Dedifferentiated amniotic fluid mesenchymal stem cell (primary cell): ENCODE measurements around the gene LSAMP.
"Not testable (repeated sequence)": the region's sequence is repeated elsewhere in the genome, so short reads cannot be mapped to it uniquely, and the experiment has no call there.

Experiments used
- DNase-seq: peaks from one replicate; pipeline ENCODE4 v3.0.0-alpha.2; 2016; ENCODE audit errors: extremely low spot score

Gene LSAMP

GRCh38 chr3:115891006-115891636, 554.2 kb downstream of the LSAMP start:
- no peak for DNase-seq

GRCh38 chr3:115890579-115890978, 554.7 kb downstream of the LSAMP start:
- DNase-seq = no peak

GRCh38 chr3:115885621-115886020, 559.7 kb downstream of the LSAMP start:
- no peak for DNase-seq

- no peak for DNase-seq
Measured at GRCh38 chr3:115877615-115877899, 567.7 kb downstream of the LSAMP start.

GRCh38 chr3:115876876-115877614, 568.2 kb downstream of the LSAMP start:
- no peak for DNase-seq

GRCh38 chr3:115875460-115875859, 569.8 kb downstream of the LSAMP start:
- no peak for DNase-seq

- DNase-seq = no peak
Measured at GRCh38 chr3:115871735-115872134, 573.6 kb downstream of the LSAMP start.

DNA sequence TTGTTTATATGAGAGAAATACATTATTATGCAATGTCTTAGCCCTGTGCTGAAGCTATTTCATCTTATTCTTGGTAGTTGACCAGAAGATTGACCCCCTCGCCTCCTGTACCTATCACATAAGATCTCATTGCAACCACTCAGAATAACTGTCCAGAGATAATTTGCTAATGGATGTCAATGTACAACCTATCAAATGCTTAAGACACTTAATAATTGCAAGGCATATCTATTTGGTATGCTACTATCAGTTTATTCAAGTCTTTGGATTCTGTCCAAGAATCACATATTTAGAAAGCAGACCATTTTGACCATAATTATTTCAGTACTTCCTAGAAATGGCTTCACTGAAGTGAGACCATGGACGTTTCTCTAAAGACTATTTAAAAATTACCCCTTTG, 580.4 kb downstream of the LSAMP start:
- DNase-seq = no peak

DNA sequence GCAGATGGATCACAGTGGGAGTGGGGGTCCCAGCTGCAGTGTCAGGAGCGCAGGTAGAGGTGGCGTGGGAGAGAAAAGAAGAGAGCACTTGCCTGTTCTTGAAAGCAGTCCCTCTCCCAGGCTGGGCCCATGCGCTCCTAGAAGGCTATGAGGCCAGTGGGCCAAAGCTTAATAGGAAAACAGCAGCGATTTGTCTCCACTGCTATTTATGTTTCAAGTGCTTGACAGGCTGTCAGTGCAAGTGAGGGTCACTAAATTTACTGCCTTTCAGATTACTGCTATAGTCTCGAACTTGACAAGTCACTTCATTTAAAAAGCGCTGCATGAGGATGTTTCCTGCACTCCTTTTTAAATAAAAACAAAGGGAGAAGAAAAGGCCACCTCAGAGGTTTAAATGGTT, 582.4 kb downstream of the LSAMP start:
- DNase-seq = no peak

DNA sequence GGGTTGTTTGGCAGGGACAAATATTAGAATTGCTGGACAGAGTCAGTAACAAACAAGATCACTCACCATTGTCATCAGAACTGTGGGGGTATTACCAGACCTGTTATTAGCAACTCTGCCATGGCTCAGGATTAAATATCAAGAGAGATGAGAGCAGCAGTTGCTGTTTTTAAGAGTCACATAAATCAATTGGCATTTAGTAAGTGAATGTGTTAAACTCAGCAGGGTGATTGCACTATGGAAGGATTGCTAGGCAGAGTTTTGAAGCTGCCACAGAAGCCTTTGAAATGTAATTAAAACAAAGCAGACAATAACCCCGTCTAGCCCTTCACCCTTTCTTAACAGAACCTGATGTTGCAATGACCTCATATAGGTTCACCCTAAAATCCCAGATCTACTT, 583.2 kb downstream of the LSAMP start:
- DNase-seq = no peak

GRCh38 chr3:115861166-115861733, 584.0 kb downstream of the LSAMP start:
- no peak for DNase-seq

GRCh38 chr3:115860766-115861165, 584.5 kb downstream of the LSAMP start:
- DNase-seq = no peak

GRCh38 chr3:115859002-115859807, 586.1 kb downstream of the LSAMP start:
- no peak for DNase-seq

DNA sequence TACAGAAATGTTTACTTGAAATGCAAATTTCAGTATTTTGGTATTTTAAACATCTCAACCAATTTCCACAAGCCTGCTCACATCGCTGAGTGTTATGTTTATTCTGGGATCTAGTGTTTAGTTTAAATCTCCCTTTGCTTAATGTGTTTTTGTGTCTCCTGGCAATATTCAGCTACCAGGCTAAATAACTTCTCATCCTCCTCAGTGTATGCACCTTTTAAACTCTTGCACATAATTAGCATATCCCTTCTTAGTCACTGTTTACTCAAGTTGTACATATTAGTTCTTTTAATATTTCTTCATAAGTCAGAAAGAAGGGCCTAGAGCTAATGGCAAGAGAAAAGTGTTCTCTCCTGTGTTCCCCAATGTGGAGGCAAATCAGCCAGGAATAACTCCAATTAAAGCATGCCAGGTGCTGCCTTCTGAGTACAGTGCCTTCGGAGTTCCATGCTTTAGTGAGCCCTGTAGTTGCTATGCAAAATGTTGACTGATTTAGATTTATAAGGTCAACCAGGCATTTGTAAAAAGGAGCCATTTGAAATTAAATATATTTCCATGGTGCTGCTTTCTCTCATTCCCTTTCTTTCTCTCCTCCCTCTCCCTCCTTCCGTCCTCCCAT, 587.7 kb downstream of the LSAMP start:
- DNase-seq = no peak

GRCh38 chr3:115855911-115856310, 589.4 kb downstream of the LSAMP start:
- DNase-seq = no peak

GRCh38 chr3:115853104-115853503, 592.2 kb downstream of the LSAMP start:
- no peak for DNase-seq

GRCh38 chr3:115852278-115852677, 593.0 kb downstream of the LSAMP start:
- DNase-seq = no peak

DNA sequence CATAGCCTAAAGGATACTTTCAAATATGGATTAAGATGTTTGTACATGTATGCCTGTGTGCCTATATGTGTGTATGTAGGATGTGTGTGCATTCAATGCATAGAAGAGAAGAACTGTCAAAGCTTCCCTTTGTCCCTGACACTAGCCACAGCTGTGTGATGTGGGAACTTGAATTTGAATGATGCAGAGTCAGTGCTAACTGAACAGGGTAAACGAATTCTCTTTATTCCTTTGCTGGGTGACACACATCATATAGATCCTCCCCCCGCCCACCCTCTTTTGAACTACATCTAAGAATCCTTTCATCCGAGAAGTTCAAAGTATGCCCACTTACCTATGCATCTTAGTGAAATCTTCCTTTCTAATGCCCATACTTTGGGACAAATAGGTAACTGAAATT, 593.7 kb downstream of the LSAMP start:
- DNase-seq = no peak

DNA sequence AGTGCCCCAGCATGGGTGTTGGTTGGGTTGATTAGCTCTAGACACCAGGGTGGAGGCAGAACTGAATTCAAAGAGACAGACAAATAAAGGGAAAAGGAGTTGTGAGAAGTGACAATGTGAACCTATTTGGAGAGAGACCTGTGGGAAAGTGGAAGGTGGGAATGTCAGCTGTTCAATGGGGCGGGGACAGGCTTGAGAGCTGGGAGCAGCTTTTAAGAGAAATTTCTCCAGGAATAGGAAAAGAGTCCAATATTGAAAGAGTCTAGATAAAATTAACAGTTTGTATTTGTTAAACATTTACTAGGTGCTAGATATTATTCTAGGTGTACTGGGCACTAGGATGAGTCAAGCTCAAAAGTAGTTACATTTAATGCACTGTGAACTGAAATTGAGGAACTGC, 596.6 kb downstream of the LSAMP start:
- no peak for DNase-seq

- no peak for DNase-seq
Measured at GRCh38 chr3:115845986-115846385, 599.3 kb downstream of the LSAMP start.

GRCh38 chr3:115844729-115845128, 600.6 kb downstream of the LSAMP start:
- DNase-seq = not testable (repeated sequence)

- no peak for DNase-seq
Measured at GRCh38 chr3:115843206-115843605, 602.1 kb downstream of the LSAMP start.
